Esophagus muscularis mucosa (tissue), 3 donors: ENCODE data around the gene C4orf17.

Source experiments
- POLR2AphosphoS5 ChIP-seq, 2 donors: sonication (generic); formaldehyde crosslinking; IDR thresholded peaks; one replicate each; pipeline ENCODE4 v1.6.1; 2017; ENCODE audit warnings: antibody characterized with exemption in 2 of 2
- TF ChIP-seq, protein P1 (sequence below), 3 experiments: fragments of 200-600 bp in 2 of 3; fragments of 450-650 bp in 1 of 3; sonication (generic) in 2 of 3; IDR thresholded peaks; one replicate each; pipeline ENCODE4 v1.5.1; 2017 to 2019; ENCODE audit warnings: antibody characterized with exemption in 3 of 3, mild to moderate bottlenecking in 2 of 3, moderate library complexity in 1 of 3

DNA sequence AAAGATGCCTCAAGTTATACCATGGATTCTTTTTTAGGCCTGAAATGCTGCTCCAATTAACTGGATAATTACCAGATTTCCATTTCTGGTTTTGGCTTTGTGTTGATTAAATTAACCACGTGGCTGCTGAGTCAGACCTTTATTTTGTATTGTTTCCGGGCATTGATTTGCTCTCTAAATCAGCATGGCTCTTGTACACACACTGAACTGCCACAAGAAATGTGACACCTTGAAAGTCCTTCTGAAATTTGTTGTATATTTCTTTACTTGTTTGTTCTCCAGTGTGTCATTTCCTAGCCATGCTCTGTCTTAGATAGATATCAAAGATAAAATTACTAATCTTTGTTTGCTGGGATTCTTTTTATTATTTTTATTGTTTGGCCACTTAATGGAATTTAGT, 75.5 kb downstream of the C4orf17 start:
- TF ChIP-seq POLR2AphosphoS5 (IDR thresholded peaks at IDR 0.05) = no peak
- TF ChIP-seq, protein P1, sequence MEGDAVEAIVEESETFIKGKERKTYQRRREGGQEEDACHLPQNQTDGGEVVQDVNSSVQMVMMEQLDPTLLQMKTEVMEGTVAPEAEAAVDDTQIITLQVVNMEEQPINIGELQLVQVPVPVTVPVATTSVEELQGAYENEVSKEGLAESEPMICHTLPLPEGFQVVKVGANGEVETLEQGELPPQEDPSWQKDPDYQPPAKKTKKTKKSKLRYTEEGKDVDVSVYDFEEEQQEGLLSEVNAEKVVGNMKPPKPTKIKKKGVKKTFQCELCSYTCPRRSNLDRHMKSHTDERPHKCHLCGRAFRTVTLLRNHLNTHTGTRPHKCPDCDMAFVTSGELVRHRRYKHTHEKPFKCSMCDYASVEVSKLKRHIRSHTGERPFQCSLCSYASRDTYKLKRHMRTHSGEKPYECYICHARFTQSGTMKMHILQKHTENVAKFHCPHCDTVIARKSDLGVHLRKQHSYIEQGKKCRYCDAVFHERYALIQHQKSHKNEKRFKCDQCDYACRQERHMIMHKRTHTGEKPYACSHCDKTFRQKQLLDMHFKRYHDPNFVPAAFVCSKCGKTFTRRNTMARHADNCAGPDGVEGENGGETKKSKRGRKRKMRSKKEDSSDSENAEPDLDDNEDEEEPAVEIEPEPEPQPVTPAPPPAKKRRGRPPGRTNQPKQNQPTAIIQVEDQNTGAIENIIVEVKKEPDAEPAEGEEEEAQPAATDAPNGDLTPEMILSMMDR (IDR thresholded peaks at IDR 0.05) = no peak
